Ishikawa (cell line): ENCODE data around the gene ESCO1.

Source experiments
- CEBPB ChIP-seq: IDR thresholded peaks from 2 replicates; pipeline ENCODE4 v1.6.1; 2012
- CREB1 ChIP-seq: IDR thresholded peaks from 2 replicates; pipeline ENCODE4 v1.6.1; 2012; ENCODE audit warnings: low read depth
- EGR1 ChIP-seq: IDR thresholded peaks from 2 replicates; pipeline ENCODE4 v1.6.1; 2012
- EP300 ChIP-seq: IDR thresholded peaks from 2 replicates; pipeline ENCODE4 v1.6.1; 2012; ENCODE audit warnings: borderline replicate concordance
- FOXM1 ChIP-seq: IDR thresholded peaks from 2 replicates; pipeline ENCODE4 v1.6.1; 2012; ENCODE audit warnings: low read depth, borderline replicate concordance
- MAX ChIP-seq: IDR thresholded peaks from 2 replicates; pipeline ENCODE4 v1.6.1; 2012
- NFIC ChIP-seq: IDR thresholded peaks from 2 replicates; pipeline ENCODE4 v1.6.1; 2012
- RAD21 ChIP-seq: IDR thresholded peaks from 2 replicates; pipeline ENCODE4 v1.6.1; 2012; ENCODE audit warnings: low read depth
- TAF1 ChIP-seq: IDR thresholded peaks from 2 replicates; pipeline ENCODE4 v1.6.1; 2012; ENCODE audit warnings: low read depth, mild to moderate bottlenecking
- TCF12 ChIP-seq: IDR thresholded peaks from 2 replicates; pipeline ENCODE4 v1.6.1; 2012; ENCODE audit warnings: low read depth
- TEAD4 ChIP-seq: IDR thresholded peaks from 2 replicates; pipeline ENCODE4 v1.6.1; 2012
- YY1 ChIP-seq: IDR thresholded peaks from 2 replicates; pipeline ENCODE4 v1.6.1; 2012; ENCODE audit warnings: low read depth
- ZBTB7A ChIP-seq: IDR thresholded peaks from 2 replicates; pipeline ENCODE4 v1.6.1; 2012; ENCODE audit warnings: low read depth
- TF ChIP-seq, protein P1 (sequence below): IDR thresholded peaks from 2 replicates; pipeline ENCODE4 v1.6.1; 2012; ENCODE audit warnings: low read depth, mild to moderate bottlenecking
- TF ChIP-seq, protein P2 (sequence below): IDR thresholded peaks from 2 replicates; pipeline ENCODE4 v1.6.1; 2012

ESCO1 gene

DNA sequence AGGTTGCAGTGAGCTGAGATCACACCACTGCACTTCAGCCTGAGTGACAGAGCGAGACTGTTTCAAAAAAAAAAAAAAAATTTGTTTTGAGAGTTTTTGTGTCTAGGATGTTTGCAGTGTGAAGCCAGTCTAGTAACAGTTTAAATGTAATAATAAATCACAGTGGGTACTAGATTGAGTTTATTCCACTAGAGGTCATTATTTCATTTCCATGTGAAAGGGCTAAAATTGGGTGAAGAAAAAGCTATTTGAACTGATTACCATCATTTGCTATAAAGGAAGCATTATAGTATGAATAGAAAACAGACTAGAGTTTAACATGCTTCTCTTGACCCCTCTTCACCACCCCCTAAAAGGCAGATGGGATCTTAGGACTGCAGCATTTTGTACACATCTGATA, 31.9 kb upstream of the ESCO1 start:
- TF ChIP-seq, protein P1, sequence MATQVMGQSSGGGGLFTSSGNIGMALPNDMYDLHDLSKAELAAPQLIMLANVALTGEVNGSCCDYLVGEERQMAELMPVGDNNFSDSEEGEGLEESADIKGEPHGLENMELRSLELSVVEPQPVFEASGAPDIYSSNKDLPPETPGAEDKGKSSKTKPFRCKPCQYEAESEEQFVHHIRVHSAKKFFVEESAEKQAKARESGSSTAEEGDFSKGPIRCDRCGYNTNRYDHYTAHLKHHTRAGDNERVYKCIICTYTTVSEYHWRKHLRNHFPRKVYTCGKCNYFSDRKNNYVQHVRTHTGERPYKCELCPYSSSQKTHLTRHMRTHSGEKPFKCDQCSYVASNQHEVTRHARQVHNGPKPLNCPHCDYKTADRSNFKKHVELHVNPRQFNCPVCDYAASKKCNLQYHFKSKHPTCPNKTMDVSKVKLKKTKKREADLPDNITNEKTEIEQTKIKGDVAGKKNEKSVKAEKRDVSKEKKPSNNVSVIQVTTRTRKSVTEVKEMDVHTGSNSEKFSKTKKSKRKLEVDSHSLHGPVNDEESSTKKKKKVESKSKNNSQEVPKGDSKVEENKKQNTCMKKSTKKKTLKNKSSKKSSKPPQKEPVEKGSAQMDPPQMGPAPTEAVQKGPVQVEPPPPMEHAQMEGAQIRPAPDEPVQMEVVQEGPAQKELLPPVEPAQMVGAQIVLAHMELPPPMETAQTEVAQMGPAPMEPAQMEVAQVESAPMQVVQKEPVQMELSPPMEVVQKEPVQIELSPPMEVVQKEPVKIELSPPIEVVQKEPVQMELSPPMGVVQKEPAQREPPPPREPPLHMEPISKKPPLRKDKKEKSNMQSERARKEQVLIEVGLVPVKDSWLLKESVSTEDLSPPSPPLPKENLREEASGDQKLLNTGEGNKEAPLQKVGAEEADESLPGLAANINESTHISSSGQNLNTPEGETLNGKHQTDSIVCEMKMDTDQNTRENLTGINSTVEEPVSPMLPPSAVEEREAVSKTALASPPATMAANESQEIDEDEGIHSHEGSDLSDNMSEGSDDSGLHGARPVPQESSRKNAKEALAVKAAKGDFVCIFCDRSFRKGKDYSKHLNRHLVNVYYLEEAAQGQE = no peak
- TF ChIP-seq CEBPB = no peak
- TF ChIP-seq EGR1 = no peak
- TF ChIP-seq RAD21 = no peak
- no peak for TF ChIP-seq EP300

DNA sequence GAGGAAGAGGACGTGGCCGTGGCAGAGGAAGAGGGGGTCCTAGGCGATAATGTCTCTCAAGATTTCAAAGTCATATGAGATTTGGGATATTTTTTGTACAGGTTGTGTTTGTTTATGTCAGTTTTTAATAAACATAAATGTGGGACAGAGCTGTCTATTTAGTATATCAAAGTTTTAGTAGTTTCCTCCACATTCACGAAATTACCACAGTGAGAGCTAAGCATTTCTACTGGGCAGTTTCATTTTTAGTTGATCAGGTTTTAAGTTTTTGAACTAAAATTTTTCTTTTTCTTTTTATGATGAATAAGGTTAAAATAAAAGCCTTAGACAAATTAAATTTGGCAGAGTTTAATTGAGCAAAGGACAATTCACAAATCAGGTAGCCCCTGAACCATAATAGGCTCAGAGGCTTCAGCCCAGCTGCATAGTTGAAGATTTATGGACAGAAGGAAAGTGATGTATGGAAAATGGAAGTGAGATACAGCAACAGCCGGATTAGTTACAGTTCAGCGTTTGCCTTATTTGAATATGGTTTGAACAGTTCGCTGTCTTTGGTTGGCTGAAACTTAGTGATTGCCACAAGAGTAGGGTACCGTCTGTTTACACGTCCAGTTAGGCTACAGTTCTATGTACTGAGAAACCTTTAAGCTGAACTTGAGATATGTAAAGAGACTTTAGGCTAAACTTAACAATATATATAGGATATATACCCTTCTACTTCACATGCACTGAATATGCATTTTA, 28.8 kb upstream of the ESCO1 start:
- TF ChIP-seq FOXM1 = no peak
- no peak for TF ChIP-seq TEAD4
- TF ChIP-seq, protein P1 = no peak
- TF ChIP-seq TAF1 = no peak
- no peak for TF ChIP-seq EP300
- TF ChIP-seq CREB1 = no peak
- TF ChIP-seq CEBPB = no peak

GRCh38 chr18:21612125-21613039, 11.9 kb upstream of the ESCO1 start, which contains the start of gene SNRPD1:
SNRPD1 (plus strand) TSS chr18:21612314; CDS start chr18:21612430, 116 bp downstream.
- no peak for TF ChIP-seq RAD21
- TF ChIP-seq TEAD4 = peak; percentile 37; the same call in 1 of the 2 replicates
- TF ChIP-seq EP300 = peak; percentile 50; the same call in 1 of the 2 replicates
- peak; percentile 88 for TF ChIP-seq YY1
- TF ChIP-seq, protein P1 = no peak
- TF ChIP-seq CREB1 = peak; percentile 57
- TF ChIP-seq TCF12 = peak; percentile 77
- TF ChIP-seq TAF1 = peak; percentile 95
- TF ChIP-seq EGR1 = peak; percentile 11; the same call in 1 of the 2 replicates
- peak; percentile 99 for TF ChIP-seq MAX
- no peak for TF ChIP-seq ZBTB7A
- TF ChIP-seq, protein P2, sequence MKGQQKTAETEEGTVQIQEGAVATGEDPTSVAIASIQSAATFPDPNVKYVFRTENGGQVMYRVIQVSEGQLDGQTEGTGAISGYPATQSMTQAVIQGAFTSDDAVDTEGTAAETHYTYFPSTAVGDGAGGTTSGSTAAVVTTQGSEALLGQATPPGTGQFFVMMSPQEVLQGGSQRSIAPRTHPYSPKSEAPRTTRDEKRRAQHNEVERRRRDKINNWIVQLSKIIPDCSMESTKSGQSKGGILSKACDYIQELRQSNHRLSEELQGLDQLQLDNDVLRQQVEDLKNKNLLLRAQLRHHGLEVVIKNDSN = no peak; the same call in 1 of the 2 replicates
- peak; percentile 56; the same call in 1 of the 2 replicates for TF ChIP-seq FOXM1
- TF ChIP-seq NFIC = peak; percentile 30; the same call in 1 of the 2 replicates
- TF ChIP-seq CEBPB = no peak

- TF ChIP-seq RAD21 (no peak), TAF1 (no peak), FOXM1 (no peak), EGR1 (no peak), YY1 (no peak), CREB1 (no peak), ZBTB7A (no peak), CEBPB (no peak), MAX (no peak), TEAD4 (no peak)
- TF ChIP-seq, protein P2 = no peak
Observed at GRCh38 chr18:21605213-21605612, 4.7 kb upstream of the ESCO1 start.
